Measurements from ENCODE around the gene PALMD. TPM values are rescaled to one million over a fixed set of nuclear protein-coding genes. Genes with fewer than 3 reads are reported as not detected.

PALMD gene
- total RNA-seq, 1 experiment from 2014 or later: not detected

DNA sequence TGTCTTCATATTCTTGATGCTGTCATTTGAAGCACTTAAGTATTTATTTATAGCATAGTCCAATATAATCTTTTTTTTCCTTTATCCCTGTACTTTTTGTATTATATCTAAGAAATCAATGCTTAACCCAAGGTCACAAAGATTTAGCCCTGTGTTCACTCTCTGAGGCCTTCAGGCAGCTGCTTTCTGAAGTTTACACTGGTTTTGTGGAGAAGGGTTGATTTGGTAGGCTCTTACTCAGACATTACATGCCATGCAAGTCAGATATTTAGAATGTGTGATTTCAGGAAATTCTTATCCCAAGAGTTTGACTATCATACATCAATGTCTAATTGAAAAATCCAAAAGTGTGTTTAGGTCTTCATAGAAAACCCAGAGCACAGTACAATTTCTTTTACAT lies 56.3 kb downstream of the PALMD start:
- H4K91ac ChIP-seq (ENCODE audit: insufficient read length, low read depth, low read length): no peak overlapping the region
- no peak overlapping the region for H2BK20ac ChIP-seq (ENCODE audit: low read depth, low read length, poor library complexity, severe bottlenecking)
- Mint-ChIP-seq H3K4me1 (no peaks in the 10 kb centered on the region), H3K4me3 (no peak overlapping the region), H3K36me3 (ENCODE audit: insufficient read depth in 1 of 3, low read depth in 3 of 3) (peaks cover 0 to 8% (median 0%) of the 10 kb centered on the region in 3 experiments; a peak in 1 of 7 replicates), H3K9me3 (no peaks in the 10 kb centered on the region), H3K27me3 (ENCODE audit: low read depth) (no peaks in the 10 kb centered on the region), H3K27ac (no peak overlapping the region)
- H4K20me1 ChIP-seq (ENCODE audit: control insufficient read depth, insufficient read depth, insufficient read length): no peaks in the 10 kb centered on the region
- H3K79me2 ChIP-seq (ENCODE audit: insufficient read depth, low read length): no peaks in the 10 kb centered on the region
- H3K23ac ChIP-seq (ENCODE audit: insufficient read length, low read depth, low read length): no peak overlapping the region
- no peak overlapping the region for H3T11ph ChIP-seq (ENCODE audit: low read length)
- TF ChIP-seq, protein P1, sequence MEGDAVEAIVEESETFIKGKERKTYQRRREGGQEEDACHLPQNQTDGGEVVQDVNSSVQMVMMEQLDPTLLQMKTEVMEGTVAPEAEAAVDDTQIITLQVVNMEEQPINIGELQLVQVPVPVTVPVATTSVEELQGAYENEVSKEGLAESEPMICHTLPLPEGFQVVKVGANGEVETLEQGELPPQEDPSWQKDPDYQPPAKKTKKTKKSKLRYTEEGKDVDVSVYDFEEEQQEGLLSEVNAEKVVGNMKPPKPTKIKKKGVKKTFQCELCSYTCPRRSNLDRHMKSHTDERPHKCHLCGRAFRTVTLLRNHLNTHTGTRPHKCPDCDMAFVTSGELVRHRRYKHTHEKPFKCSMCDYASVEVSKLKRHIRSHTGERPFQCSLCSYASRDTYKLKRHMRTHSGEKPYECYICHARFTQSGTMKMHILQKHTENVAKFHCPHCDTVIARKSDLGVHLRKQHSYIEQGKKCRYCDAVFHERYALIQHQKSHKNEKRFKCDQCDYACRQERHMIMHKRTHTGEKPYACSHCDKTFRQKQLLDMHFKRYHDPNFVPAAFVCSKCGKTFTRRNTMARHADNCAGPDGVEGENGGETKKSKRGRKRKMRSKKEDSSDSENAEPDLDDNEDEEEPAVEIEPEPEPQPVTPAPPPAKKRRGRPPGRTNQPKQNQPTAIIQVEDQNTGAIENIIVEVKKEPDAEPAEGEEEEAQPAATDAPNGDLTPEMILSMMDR (conservative IDR thresholded peaks at IDR 0.05): no peak
- H3K23me2 ChIP-seq (ENCODE audit: insufficient read length, low read depth, low read length, poor library complexity, severe bottlenecking): no peaks in the 10 kb centered on the region
- no peak overlapping the region for H3K9ac ChIP-seq (ENCODE audit: extremely low read depth, insufficient read length, low read length)
- no peak overlapping the region for H3K27ac ChIP-seq (ENCODE audit: insufficient read length, low read depth, low read length)
- H3K4me2 ChIP-seq (ENCODE audit: insufficient read depth, insufficient read length, low read length): no peak overlapping the region
- no peaks in the 10 kb centered on the region for H3K27me3 ChIP-seq (ENCODE audit: insufficient read depth, low read length)
- H3K14ac ChIP-seq (ENCODE audit: insufficient read depth, low read length): no peak overlapping the region
- no peak overlapping the region for H2BK5ac ChIP-seq (ENCODE audit: insufficient read length, low read length)
- H4K5ac ChIP-seq (ENCODE audit: insufficient read length, low read depth, low read length): no peak overlapping the region
- H2BK120ac ChIP-seq (ENCODE audit: low read depth, low read length, poor library complexity, severe bottlenecking): no peak overlapping the region
- DNase-seq: no peak
- no peak overlapping the region for H2AFZ ChIP-seq (ENCODE audit: low read length)
- no peak overlapping the region for H3K18ac ChIP-seq (ENCODE audit: insufficient read length, low read depth, low read length)
- no peak overlapping the region for H2AK5ac ChIP-seq (ENCODE audit: insufficient read length, low read length)
- H3K9me3 ChIP-seq (ENCODE audit: control insufficient read depth, low read depth, low read length): no peaks in the 10 kb centered on the region
- no peaks in the 10 kb centered on the region for H3K4me1 ChIP-seq (ENCODE audit: insufficient read depth, low read length)
- no peak overlapping the region for H2BK15ac ChIP-seq (ENCODE audit: low read depth, low read length)
- no peak overlapping the region for H2BK12ac ChIP-seq (ENCODE audit: insufficient read length, low read depth, low read length)
- no peak overlapping the region for H3K4ac ChIP-seq (ENCODE audit: low read depth, low read length)
- H3K56ac ChIP-seq (ENCODE audit: insufficient read length, low read depth, low read length): no peak overlapping the region
- H4K8ac ChIP-seq (replicated peaks; ENCODE audit: insufficient read length, low read depth, low read length): no peak overlapping the region
- no peaks in the 10 kb centered on the region for H3K79me1 ChIP-seq (ENCODE audit: insufficient read depth, low read depth, low read length, poor library complexity, severe bottlenecking)

Measured in H9 (cell line).